HepG2 (cell line): ENCODE results near the gene MYL11. TPM values are rescaled to one million over a fixed set of nuclear protein-coding genes. Genes with fewer than 3 reads are reported as not detected.
A peak's percentile ranks its signal among the peaks of the same experiment; 100 is the strongest.

Experiments
- ATF3 ChIP-seq: sonication (generic); formaldehyde crosslinking; IDR thresholded peaks from 2 replicates; pipeline ENCODE4 v1.4.0; 2020; ENCODE audit warnings: missing genetic modification reagents
- ATF7 ChIP-seq, 2 experiments: fragments of 450-650 bp in 1 of 2; sonication (generic) in 1 of 2; formaldehyde crosslinking in 1 of 2; IDR thresholded peaks; 2 replicates each; pipeline versions ENCODE4 v1.4.0 to v1.6.1; 2016 to 2020; ENCODE audit warnings: antibody characterized with exemption in 1 of 2, mild to moderate bottlenecking in 1 of 2, missing genetic modification reagents in 1 of 2
- BRD4 ChIP-seq: sonication (generic); formaldehyde crosslinking; IDR thresholded peaks from 2 replicates; pipeline ENCODE4 v1.4.0; 2020; ENCODE audit warnings: missing genetic modification reagents
- KDM2A ChIP-seq: sonication (generic); formaldehyde crosslinking; IDR thresholded peaks from 2 replicates; pipeline ENCODE4 v1.4.0; 2020; ENCODE audit warnings: low read depth, missing genetic modification reagents, borderline replicate concordance
- NR2F6 ChIP-seq, 2 experiments: IDR thresholded peaks; 2 replicates each; pipeline ENCODE4 v1.6.1; 2016; ENCODE audit warnings: antibody characterized with exemption in 1 of 2, mild to moderate bottlenecking in 1 of 2
- SRSF4 ChIP-seq: fragments of 200-400 bp; formaldehyde crosslinking; IDR thresholded peaks from one replicate; pipeline ENCODE4 v1.6.1; 2018; ENCODE audit warnings: mild to moderate bottlenecking, low read depth, low read length, moderate library complexity; ENCODE audit not compliant: poor library complexity, severe bottlenecking
- TRAFD1 ChIP-seq: sonication (generic); formaldehyde crosslinking; IDR thresholded peaks from 2 replicates; pipeline ENCODE4 v1.5.1; 2020; ENCODE audit warnings: missing genetic modification reagents, mild to moderate bottlenecking, borderline replicate concordance
- ZBTB33 ChIP-seq: sonication (generic); formaldehyde crosslinking; IDR thresholded peaks from 2 replicates; pipeline ENCODE4 v1.4.0; 2020; ENCODE audit warnings: missing genetic modification reagents
- ZNF224 ChIP-seq: sonication (generic); formaldehyde crosslinking; IDR thresholded peaks from 2 replicates; pipeline ENCODE4 v1.5.0; 2020; ENCODE audit warnings: mild to moderate bottlenecking, missing genetic modification reagents
- ZNF484 ChIP-seq: sonication (generic); formaldehyde crosslinking; IDR thresholded peaks from 2 replicates; pipeline ENCODE4 v1.5.1; 2020; ENCODE audit warnings: mild to moderate bottlenecking, low read depth, missing genetic modification reagents, borderline replicate concordance
- ZNF841 ChIP-seq: sonication (generic); formaldehyde crosslinking; IDR thresholded peaks from 2 replicates; pipeline ENCODE4 v1.8.1; 2023; ENCODE audit warnings: missing genetic modification reagents, borderline replicate concordance
- polyA plus RNA-seq, 8 experiments: library from polyadenylated mRNA; depleted of rRNA in 3 of 8; stranded (reverse) in 7 of 8; unstranded in 1 of 8; fragments of >200 nt; fragmentation: Illumina TruSeq in 4 of 8; extraction: Trizol in 4 of 8; gene quantifications; 2 replicates each; pipeline versions ENCODE4 v1.2.1 to v1.2.3, GENCODE V29; 2011 to 2016; ENCODE audit warnings: low read depth in 4 of 8, missing spikeins in 1 of 8, mixed read lengths in 1 of 8; ENCODE audit not compliant: insufficient read depth in 1 of 8
- total RNA-seq, 5 experiments: library from RNA; depleted of rRNA; stranded (reverse); fragments of >200 nt; fragmentation: Illumina TruSeq; extraction: Trizol; gene quantifications; 2 replicates each; pipeline ENCODE4 v1.2.3, GENCODE V29; 2016; ENCODE audit warnings: low read depth in 1 of 5
- TF ChIP-seq, protein P1 (sequence below): sonication (generic); formaldehyde crosslinking; IDR thresholded peaks from 2 replicates; pipeline ENCODE4 v1.5.1; 2020; ENCODE audit warnings: mild to moderate bottlenecking, missing genetic modification reagents, moderate library complexity
- TF ChIP-seq, protein P2 (sequence below): sonication (generic); formaldehyde crosslinking; IDR thresholded peaks from 2 replicates; pipeline ENCODE4 v1.4.0; 2020; ENCODE audit warnings: mild to moderate bottlenecking, missing genetic modification reagents
- TF ChIP-seq, protein P3 (sequence below): sonication (generic); formaldehyde crosslinking; IDR thresholded peaks from 2 replicates; pipeline ENCODE4 v1.9.0; 2021; ENCODE audit warnings: missing genetic modification reagents, borderline replicate concordance

Gene MYL11
- total and polyA plus RNA-seq, 2 of the 13 experiments (the other 11 are each of a cell fraction or from before 2014, with no cell fraction given): not detected

DNA sequence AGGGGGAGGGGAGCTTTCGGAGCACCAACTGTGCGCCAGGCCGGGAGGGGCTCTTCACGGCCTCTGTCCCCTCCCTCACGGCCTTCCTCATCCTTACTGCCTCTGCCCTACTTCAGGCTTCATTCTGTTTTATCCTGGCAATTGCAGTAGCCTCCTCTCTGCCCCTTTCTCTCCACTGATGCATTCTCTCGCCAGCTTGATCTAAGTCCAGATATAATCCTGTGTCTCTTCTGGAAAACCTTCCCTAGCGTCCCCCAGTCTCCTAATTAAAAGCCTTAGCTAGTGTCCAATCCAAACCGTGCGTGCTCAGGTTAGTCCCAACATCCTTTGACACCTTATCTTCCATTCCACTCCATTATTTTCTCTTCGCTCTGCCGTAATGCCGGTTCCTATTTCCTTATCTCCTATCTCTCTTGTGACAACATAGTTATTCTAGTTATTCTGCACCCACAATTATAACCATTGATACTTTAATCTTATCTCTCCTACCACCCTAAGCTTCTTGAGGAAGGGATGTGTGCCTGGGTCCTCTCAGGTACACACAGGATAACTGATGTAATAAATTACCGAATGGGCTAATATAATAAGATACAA is 21.5 kb downstream of the MYL11 start (continued):
- TF ChIP-seq, protein P1, sequence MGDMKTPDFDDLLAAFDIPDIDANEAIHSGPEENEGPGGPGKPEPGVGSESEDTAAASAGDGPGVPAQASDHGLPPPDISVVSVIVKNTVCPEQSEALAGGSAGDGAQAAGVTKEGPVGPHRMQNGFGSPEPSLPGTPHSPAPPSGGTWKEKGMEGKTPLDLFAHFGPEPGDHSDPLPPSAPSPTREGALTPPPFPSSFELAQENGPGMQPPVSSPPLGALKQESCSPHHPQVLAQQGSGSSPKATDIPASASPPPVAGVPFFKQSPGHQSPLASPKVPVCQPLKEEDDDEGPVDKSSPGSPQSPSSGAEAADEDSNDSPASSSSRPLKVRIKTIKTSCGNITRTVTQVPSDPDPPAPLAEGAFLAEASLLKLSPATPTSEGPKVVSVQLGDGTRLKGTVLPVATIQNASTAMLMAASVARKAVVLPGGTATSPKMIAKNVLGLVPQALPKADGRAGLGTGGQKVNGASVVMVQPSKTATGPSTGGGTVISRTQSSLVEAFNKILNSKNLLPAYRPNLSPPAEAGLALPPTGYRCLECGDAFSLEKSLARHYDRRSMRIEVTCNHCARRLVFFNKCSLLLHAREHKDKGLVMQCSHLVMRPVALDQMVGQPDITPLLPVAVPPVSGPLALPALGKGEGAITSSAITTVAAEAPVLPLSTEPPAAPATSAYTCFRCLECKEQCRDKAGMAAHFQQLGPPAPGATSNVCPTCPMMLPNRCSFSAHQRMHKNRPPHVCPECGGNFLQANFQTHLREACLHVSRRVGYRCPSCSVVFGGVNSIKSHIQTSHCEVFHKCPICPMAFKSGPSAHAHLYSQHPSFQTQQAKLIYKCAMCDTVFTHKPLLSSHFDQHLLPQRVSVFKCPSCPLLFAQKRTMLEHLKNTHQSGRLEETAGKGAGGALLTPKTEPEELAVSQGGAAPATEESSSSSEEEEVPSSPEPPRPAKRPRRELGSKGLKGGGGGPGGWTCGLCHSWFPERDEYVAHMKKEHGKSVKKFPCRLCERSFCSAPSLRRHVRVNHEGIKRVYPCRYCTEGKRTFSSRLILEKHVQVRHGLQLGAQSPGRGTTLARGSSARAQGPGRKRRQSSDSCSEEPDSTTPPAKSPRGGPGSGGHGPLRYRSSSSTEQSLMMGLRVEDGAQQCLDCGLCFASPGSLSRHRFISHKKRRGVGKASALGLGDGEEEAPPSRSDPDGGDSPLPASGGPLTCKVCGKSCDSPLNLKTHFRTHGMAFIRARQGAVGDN (CRISPR knock-in tag): 0 out of 2 replicates have a peak, but pooled peaks have one; percentile 0
- no peak; the same call in 1 of the 2 replicates for TF ChIP-seq ZNF224 (CRISPR knock-in tag)
- TF ChIP-seq ATF3: no peak
- no peak for TF ChIP-seq BRD4 (CRISPR knock-in tag)
- TF ChIP-seq ZNF841: no peak
- TF ChIP-seq ZBTB33 (CRISPR knock-in tag): no peak
- TF ChIP-seq, protein P2, sequence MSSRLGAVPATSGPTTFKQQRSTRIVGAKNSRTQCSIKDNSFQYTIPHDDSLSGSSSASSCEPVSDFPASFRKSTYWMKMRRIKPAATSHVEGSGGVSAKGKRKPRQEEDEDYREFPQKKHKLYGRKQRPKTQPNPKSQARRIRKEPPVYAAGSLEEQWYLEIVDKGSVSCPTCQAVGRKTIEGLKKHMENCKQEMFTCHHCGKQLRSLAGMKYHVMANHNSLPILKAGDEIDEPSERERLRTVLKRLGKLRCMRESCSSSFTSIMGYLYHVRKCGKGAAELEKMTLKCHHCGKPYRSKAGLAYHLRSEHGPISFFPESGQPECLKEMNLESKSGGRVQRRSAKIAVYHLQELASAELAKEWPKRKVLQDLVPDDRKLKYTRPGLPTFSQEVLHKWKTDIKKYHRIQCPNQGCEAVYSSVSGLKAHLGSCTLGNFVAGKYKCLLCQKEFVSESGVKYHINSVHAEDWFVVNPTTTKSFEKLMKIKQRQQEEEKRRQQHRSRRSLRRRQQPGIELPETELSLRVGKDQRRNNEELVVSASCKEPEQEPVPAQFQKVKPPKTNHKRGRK (CRISPR knock-in tag): 0 out of 2 replicates have a peak, but pooled peaks have one; percentile 19
- TF ChIP-seq ZNF484 (CRISPR knock-in tag): no peak
- no peak for TF ChIP-seq NR2F6 (IDR thresholded peaks at IDR 0.05)
- TF ChIP-seq NR2F6 (CRISPR knock-in tag; IDR thresholded peaks at IDR 0.05): no peak; the same call in 1 of the 2 replicates
- TF ChIP-seq ATF7 (IDR thresholded peaks at IDR 0.05): no peak
- TF ChIP-seq ATF7 (CRISPR knock-in tag; IDR thresholded peaks at IDR 0.05): no peak
- TF ChIP-seq, protein P3, sequence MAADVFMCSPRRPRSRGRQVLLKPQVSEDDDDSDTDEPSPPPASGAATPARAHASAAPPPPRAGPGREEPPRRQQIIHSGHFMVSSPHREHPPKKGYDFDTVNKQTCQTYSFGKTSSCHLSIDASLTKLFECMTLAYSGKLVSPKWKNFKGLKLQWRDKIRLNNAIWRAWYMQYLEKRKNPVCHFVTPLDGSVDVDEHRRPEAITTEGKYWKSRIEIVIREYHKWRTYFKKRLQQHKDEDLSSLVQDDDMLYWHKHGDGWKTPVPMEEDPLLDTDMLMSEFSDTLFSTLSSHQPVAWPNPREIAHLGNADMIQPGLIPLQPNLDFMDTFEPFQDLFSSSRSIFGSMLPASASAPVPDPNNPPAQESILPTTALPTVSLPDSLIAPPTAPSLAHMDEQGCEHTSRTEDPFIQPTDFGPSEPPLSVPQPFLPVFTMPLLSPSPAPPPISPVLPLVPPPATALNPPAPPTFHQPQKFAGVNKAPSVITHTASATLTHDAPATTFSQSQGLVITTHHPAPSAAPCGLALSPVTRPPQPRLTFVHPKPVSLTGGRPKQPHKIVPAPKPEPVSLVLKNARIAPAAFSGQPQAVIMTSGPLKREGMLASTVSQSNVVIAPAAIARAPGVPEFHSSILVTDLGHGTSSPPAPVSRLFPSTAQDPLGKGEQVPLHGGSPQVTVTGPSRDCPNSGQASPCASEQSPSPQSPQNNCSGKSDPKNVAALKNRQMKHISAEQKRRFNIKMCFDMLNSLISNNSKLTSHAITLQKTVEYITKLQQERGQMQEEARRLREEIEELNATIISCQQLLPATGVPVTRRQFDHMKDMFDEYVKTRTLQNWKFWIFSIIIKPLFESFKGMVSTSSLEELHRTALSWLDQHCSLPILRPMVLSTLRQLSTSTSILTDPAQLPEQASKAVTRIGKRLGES (CRISPR knock-in tag): no peak
- TF ChIP-seq TRAFD1 (CRISPR knock-in tag): no peak
- TF ChIP-seq KDM2A: no peak
- TF ChIP-seq SRSF4: no peak
